NCI-H524 treated with DMSO at 0.1 percent for 48 hours (cell line): ENCODE data around the gene SLC6A13.
"Not testable (repeated sequence)": the region's sequence is repeated elsewhere in the genome, so short reads cannot be mapped to it uniquely, and the experiment has no call there.

Experiments used
- DNase-seq: peaks from one replicate; lab custom pipeline; 2025; lab: John Stamatoyannopoulos, UW

The SLC6A13 gene

DNA sequence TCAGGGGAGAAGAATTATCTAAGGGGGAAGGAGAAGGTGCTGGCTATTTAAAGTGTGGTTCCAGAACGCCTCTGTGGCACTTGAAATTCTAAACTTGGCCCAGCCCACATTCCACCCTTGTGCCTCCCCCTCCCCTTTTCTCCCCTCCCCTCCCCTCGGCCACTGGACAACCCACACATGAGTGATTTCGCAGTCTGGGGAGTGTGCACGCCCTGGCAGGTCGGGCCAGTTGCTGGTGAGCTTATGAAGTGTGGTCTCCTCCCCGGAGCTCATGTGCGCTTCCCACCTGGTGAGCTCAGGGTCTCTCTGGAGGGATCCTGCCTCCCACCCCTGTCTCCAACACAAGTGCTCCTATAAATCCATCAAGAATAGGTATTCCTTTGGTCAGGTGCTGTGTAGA, at the start of gene SLC6A13:
SLC6A13 (minus strand) TSS at position 20 of the 400 bp plus-strand sequence. CDS start 2,784 bp downstream, outside the sequence.
- DNase-seq: no peak

DNA sequence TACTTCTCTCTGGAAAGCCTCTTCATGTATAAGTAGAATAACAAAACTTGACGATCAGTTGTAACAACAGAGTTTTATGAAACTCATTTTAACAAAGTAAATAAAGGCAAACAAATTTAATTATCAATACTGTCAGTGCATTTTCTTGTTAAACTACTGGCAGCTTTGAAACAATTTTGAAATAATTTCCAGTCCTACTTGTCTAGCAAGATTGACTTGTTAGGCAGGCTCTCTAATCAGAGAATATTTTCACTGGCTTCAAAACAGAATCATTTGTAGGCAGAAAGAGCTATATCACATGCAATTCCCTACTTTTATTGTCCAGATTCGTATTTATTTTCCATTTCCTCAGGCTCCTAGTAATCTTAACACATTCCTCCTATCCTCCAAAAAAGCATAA, 45.9 kb upstream of the SLC6A13 start:
- no peak for DNase-seq

DNA sequence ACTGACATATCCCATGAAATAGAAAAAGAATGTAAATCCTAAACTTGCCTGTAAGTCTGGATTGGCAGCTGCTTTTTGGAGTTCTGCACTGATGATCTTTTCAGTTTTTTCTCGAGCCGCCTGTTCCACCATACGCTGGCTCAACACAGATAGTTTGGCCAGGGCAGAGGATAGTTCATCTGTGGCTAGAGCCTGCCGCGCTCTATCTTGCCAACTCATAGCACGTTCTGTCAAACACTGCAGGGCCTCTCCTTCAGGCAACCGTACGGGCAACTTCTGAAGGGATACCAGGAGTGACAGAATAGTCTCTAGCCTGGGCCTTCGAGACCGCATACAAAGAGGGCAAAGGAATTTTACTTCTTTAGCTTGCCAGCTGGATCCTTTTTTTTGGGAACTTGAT, 44.8 kb upstream of the SLC6A13 start:
- DNase-seq: no peak

DNA sequence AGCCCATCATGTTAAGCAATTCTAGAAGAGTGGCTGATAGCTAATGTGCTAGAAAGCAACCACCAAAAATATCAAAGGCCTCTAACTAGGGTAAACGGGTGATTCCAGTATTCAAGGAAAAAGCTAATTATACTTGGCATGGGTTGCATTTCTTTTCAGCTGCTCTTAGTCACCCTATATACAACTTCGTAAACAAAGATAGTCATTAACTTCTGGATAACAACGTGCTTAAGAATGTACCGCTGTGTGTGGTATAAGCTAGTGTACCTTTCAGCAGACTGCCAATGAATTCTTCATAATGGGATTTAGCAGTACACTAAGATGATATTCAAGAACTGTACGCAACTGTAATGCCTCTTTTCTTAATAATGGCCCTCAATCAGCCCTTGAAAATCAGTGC, 42.2 kb upstream of the SLC6A13 start:
- DNase-seq: peak; percentile 62

DNA sequence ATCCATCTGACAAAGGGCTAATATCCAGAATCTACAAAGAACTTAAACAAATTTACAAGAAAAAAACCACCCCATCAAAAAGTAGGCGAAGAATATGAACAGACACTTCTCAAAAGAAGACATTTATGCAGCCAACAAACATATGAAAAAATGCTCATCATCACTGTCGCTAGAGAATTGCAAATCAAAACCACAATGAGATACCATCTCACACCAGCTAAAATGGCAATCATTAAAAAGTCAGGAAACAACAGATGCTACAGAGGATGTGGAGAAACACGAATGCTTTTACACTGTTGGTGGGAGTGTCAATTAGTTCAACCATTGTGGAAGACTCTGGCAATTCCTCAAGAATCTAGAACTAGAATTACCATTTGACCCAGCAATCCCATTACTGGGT, 40.1 kb upstream of the SLC6A13 start:
- DNase-seq: not testable (repeated sequence)

DNA sequence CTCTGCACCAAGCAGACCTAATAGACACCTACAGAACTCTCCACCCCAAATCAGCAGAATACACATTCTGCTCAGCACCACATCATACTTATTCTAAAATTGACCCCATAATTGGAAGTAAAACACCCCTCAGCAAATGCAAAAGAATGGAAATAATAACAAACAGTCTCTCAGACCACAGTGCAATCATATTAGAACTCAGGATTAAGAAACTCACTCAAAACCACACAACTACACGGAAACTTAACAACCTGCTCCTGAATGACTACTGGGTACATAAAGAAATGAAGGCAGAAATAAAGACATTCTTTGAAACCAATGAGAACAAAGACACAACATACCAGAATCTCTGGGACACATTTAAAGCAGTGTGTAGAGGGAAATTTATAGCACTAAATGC, 37.5 kb upstream of the SLC6A13 start:
- DNase-seq: not testable (repeated sequence)

DNA sequence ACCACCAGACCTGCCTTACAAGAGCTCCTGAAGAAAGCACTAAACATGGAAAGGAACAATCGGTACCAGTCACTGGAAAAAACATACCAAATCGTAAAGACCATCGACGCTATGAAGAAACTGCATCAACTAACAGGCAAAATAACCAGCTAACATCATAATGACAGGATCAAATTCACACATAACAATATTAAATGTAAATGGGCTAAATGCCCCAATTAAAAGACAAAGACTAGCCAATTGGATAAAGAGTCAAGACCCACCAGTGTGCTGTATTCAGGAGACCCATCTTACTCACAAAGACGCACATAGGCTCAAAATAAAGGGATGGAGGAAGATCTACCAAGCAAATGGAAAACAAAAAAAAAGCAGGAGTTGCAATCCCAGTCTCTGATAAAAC, 36.9 kb upstream of the SLC6A13 start:
- not testable (repeated sequence) for DNase-seq

DNA sequence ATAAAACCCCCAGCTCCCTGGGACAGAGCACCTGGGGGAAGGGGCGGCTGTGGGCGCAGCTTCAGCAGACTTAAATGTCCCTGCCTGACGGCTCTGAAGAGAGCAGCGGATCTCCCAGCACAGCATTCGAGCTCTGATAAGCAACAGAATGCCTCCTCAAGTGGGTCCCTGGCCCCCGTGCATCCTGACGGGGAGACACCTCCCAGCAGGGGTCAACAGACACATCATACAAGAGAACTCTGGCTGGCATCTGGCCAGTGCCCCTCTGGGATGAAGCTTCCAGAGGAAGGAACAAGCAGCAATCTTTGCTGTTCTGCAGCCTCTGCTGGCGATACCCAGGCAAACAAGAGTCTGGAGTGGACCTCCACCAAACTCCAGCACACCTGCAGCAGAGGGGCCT, 35.4 kb upstream of the SLC6A13 start:
- DNase-seq: not testable (repeated sequence)

DNA sequence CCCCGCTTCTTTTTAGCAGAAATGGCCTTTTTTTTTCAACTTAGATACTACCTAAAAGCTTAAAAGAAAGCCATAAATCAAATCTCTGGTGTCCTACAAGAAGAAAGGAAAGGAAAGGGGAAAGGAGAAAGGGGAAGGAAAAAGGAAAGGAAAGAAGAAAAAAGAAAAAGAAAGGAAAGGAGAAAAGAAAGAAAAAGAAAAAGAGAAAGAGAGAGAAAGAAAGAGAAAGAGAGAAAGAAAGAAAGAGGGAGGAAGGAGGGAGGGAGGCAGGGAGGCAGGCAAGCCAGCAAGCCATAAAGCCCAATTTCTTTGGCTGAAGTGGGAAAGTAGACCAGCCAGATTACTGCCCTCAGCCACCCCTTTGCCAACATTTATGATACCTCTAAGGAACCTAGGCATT, 32.5 kb upstream of the SLC6A13 start:
- DNase-seq: no peak

DNA sequence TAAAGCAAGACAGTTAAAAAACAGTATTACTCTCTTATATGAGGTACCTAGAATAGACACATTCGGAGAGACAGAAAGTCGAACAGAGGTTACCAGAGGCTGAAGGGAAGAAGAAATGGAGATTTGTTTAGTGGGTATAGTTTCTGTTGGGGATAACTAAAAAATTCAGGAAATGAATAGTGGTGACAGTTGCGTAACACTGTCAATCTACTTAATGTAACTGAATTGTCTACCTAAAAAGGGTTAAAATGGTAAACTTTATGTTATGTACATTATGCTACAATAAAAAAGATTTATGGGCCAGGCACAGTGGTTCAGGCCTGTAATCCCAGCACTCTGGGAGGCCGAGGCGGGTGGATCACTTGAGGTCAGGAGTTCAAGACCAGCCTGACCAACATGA, 30.6 kb upstream of the SLC6A13 start:
- DNase-seq: no peak

DNA sequence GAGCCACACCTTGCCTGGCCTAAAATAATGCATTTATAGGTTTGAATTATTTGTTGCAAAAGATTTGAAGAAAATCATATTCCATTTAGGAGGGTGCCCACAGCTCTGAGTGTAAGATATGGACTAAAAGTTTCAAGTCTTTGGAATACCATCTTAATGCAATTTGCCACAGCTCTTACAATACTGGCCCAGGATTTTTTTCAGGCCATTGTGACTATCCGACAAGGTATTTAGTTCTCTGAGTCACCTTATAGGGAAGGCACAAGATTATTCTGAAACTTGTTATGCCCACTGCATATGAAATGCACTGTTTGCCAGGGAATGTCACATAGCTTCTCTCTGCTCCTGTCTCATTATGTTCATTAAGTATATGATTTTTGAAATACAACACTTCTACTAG, 29.6 kb upstream of the SLC6A13 start:
- DNase-seq: no peak

DNA sequence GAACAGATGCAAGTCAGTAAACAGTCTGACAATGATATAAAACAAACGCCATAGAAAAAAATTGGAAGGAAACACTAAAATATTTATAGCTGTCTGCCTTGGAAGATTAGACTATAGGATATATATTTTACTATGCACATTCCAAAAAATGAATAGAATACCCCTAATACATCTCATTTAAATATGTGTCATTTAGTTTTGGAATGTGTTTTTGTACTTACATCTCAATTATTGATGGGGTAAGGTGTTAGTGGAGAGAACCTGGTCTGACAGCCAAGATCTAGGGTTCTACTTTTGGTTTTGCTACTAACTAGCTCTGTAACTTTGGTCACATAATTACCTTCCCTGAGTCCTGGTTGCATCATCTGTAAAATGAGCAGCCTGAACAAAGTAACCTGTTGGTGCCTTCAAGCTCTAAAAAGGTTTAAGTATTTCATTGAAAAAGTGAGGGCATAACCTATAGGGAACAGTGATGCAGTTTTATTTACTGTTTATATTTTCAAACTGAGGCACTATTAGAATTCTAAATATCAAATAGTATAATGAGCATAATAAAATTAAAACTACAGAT, 28.6 kb upstream of the SLC6A13 start:
- no peak for DNase-seq

DNA sequence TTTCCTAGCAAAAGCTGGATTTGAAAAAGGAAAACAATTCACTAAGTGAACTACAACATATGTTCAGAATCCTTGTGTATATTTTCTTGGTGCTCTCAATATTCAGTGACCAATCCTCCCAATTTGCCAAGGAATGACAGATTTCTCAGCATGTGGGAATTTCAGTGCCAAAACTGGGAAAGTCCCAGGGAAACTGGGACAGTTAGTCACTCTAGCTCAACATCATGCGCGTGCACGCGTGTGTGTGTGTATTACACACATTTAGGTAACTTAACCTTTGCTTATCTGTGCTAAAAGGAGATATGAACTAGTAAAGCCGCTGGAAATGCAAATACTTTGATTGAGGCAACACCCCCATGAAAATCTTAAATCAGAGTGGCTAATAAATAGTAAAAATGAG, 26.1 kb upstream of the SLC6A13 start:
- DNase-seq: no peak

DNA sequence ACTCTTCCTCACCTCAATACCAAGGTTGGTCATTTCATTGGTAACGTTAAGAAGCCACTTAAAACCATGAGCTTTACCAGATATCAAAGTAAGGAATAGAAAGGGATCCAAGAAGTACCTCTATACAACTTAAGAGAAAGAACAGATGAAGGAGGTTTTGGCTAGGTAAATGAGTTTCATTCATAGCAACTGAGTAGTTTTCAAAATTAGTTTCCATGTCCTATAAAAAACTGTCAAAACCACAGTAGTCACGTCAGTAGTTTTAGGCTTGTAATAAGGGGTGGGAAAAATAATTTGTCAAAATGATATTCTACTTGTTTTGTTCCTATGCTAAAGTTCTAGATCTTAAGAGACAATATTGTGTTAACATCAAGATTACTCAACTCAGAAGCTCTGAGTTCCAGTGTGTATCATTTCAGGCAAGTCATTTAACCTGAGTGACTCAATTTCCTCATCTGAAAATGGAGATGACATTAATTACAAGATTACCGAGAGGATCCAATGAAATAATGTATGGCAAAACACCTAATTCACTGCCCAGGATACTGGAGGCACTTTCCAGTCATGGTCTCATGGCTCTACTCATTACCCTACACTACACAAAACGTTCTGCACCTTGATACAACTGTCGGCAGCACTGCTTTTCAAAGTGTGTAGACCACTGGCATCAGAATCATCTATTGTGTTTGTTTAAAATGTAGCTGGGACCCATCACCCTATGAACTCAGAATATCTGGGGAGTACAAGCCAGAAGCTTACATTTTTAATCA, 24.1 kb upstream of the SLC6A13 start:
- DNase-seq: no peak

DNA sequence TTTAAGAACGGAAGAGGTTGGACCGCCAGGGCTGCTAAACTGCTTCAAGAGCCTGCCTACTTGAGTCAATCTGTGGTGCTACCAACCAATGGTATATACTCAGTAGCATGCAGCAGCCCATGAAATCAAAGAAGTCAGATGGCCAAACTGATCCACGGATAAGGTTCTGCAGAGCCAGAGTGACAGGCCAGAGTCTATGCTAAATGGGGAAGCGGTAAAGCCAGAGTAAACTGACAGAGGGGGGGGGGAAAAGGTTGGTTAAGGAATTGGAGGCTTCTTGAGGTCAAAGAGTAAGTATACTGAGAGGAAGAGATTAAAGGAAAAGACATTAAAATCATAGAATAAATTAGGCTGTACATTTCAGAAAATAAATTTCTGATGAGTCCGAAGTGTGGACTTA, 15.4 kb upstream of the SLC6A13 start:
- DNase-seq: no peak

DNA sequence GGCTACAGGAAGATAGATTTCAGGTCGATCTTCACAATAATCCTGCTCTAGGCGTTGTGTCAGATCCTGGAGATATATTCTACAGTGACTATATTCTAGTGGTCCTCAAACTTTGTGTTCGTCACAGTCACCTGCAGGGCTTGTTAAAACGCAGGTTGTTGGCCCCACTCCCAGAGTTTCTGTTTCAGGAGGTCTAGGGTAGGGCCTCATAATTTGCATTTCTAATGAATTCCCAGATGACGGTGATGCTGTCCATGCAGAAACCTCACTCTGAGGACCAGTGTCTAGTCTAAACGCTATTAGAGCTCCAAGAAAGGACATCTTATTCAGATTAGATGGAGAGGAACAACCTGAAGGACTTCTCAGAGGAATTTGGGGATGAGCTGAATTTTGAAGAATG, 13.2 kb upstream of the SLC6A13 start:
- no peak for DNase-seq

DNA sequence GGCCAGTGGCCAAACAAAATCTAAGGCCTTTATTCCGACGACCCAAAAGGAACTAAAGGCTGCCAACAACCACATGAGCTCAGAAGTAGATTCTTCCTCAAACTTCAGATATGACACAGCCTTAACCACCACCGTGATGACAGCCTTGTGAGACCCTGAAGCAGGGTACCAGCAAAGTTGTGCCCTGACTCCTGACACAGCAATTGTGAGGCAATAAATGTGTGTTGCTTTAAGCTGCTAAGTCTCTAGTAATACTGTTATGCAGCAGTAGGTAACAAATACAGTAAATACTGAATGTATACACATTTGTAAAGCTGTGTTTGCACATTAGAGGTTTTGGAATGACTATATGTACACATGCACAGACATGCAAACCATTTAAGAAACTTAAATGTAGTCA, 10.7 kb upstream of the SLC6A13 start:
- no peak for DNase-seq

DNA sequence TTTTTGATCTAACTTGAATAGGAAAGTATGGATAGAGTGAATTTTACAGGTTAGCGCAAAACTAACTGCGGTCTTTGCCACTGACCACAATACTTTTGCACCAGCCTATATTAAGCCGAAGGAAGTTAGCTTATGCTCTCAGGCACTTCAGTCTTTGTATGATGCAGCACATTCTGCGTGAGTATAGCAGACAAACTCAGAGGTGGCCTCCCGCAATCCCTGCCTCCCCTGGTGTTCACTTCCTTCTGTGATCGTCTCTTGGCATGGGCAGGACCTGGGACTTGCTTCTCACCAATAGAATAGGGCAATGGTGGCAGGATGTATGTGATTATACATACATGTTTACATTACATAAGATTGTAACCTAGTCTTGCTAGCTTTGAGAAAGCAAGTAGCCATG, 10.3 kb upstream of the SLC6A13 start:
- DNase-seq: no peak

DNA sequence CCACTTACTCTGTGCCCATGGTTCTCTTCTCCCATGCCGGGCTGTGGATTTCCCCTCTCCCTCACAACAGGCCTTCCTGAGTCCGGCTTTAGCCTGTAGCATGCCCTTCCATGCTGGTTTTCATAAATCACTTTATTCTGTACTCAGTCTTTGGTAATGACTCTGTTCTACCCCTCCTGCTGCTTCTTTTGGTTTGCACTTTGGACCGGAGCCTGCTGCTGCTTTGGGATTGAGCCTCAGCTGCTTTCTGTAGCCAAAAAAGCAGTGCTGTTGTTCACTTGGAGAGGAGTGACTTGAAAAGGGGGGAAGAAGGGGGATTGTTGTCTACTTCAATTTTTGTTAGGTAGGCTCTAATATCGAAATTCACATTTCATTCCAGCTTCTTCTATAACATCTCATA, 8.5 kb upstream of the SLC6A13 start:
- no peak for DNase-seq

DNA sequence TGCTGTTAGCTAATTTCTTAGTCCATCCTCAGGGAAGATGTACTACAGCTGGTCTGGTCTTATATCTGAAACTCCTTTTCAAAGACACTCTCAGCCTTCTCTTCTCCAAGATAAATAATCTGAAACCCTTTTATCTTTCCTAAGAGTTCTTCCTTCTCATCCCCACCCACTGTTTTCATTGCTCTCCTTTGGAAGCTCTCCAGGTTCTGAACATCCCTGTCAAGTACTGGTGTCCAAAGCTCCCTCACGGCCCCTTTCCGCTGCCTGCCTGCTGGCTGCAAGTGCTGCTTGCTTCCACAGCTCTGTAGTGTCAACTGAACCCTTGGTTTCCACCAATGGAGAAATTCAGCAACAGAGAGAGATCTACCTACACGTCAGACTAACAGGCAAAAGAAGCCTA, 6.6 kb upstream of the SLC6A13 start:
- no peak for DNase-seq

DNA sequence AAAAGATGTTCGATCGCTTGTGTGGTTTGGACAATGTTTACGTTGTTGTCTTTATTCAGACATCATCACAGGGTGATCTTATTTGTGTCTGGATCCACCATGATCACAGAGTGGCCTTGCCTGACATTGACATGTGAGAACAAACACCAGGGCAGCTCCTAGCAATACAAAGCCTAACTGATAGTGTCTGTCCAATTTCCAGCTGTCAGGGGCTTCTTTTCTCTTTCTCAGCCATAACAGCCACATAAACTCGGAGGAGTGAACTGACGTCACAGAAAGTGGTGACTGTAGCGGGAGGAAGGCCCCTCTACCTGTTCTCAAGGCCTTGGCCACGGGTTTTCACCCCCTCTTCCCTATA, 5.8 kb upstream of the SLC6A13 start:
- no peak for DNase-seq

DNA sequence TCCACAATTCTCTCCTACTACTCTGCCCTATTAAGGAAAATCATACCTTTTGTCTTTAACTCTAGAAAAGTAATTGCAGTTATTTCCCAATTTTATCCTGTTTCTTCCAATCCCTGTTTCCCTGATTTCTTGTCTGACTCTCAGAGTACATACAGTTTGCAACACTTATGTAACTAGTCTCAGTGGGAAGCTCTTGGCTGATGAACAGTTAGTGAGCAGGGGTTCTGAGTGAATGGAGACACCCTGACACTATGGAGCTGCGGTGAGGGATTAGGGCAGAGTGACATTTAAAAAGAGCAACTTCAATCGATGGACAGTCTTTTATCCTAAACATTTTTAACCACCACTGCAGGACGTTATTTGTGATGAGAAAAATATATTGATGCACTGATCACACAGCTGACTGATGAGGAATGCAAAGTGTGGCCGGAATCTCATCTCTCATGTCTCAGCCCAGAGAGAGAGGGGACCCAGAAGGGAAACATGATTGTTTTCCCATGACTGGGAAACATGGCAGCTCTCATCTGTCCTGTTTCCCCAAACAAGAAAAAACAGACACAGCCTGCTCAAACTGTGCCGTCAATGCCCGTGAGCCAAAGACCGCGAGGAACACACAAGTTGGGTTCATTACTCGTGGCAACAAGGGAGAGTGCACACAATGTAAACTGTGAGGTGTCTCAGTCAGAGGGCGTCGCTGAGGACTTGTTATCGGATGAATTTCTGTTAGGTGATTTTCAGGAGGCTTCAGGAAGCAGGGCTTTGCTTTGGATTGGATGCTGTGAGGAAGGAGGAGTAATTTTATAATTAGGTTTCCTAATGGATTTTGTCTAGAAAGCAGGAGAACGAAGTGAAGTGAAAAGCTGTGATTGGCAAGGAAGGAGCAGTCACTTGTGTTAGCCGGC, 5.2 kb upstream of the SLC6A13 start:
- DNase-seq: no peak

DNA sequence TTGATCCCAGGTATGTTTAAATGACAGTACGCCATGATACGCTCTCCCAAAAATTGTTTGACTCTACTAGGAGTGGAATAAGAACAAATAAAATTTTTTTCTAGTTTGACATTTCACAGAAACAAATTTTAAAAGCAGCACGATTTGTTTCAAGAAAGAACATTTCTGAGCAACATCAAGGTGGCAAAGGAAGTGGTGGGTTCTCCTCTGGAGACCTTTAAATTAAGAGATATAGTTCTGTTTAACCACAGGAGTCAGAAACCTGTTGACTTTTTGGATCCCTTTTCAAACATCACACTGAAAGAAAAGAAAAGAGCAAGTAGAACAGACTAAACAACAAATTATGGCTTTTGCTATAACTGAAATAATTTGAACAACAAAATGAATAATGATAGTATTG, 2.5 kb upstream of the SLC6A13 start:
- no peak for DNase-seq
